GM23248 (cell line): Measurements from ENCODE around the gene ENOX1. TPM values are rescaled to one million over a fixed set of nuclear protein-coding genes. Genes with fewer than 3 reads are reported as not detected.

Experiments used
- DNase-seq: peaks from one replicate; pipeline ENCODE4 v3.0.0-alpha.2; 2015
- H2AFZ ChIP-seq: fragments of 200-600 bp; sonication (generic); 2 replicates; pipeline ENCODE4 v1.6.1; 2016; ENCODE audit warnings: antibody characterized with exemption
- H3F3A ChIP-seq: fragments of 200-600 bp; sonication (generic); 2 replicates; pipeline ENCODE4 v1.6.1; 2016; ENCODE audit warnings: mild to moderate bottlenecking, antibody characterized with exemption, mixed run types; ENCODE audit not compliant: insufficient read depth
- H3K27ac ChIP-seq: fragments of 200-600 bp; sonication (generic); 2 replicates; pipeline ENCODE4 v1.5.1; 2016; ENCODE audit warnings: mild to moderate bottlenecking
- H3K27me3 ChIP-seq: fragments of 200-600 bp; sonication (generic); replicated peaks from 2 replicates; pipeline ENCODE4 v1.6.1; 2016; ENCODE audit warnings: mild to moderate bottlenecking; ENCODE audit not compliant: insufficient read depth
- H3K36me3 ChIP-seq: fragments of 200-600 bp; sonication (generic); 2 replicates; pipeline ENCODE4 v1.6.1; 2016; ENCODE audit warnings: low read depth, mild to moderate bottlenecking
- H3K4me1 ChIP-seq: fragments of 200-600 bp; sonication (generic); 2 replicates; pipeline ENCODE4 v1.6.1; 2016; ENCODE audit warnings: mild to moderate bottlenecking; ENCODE audit not compliant: insufficient read depth
- H3K4me2 ChIP-seq: fragments of 200-600 bp; sonication (generic); one replicate; pipeline ENCODE4 v1.6.1; 2016; ENCODE audit warnings: mild to moderate bottlenecking; ENCODE audit not compliant: unreplicated experiment
- H3K4me3 ChIP-seq: fragments of 200-600 bp; sonication (generic); 2 replicates; pipeline ENCODE4 v1.5.1; 2016; ENCODE audit warnings: mild to moderate bottlenecking
- H3K79me2 ChIP-seq: fragments of 200-600 bp; sonication (generic); 2 replicates; pipeline ENCODE4 v1.6.1; 2016; ENCODE audit warnings: mild to moderate bottlenecking; ENCODE audit not compliant: insufficient read depth
- H3K9ac ChIP-seq: fragments of 200-600 bp; sonication (generic); 2 replicates; pipeline ENCODE4 v1.6.1; 2016; ENCODE audit warnings: mild to moderate bottlenecking
- H3K9me2 ChIP-seq: fragments of 200-600 bp; sonication (generic); 2 replicates; pipeline ENCODE4 v1.6.1; 2016; ENCODE audit warnings: mixed run types, mild to moderate bottlenecking, moderate library complexity; ENCODE audit not compliant: insufficient read depth
- H3K9me3 ChIP-seq: fragments of 200-600 bp; sonication (generic); one replicate; pipeline ENCODE4 v1.6.1; 2017; ENCODE audit warnings: low read depth
- H4K20me1 ChIP-seq: fragments of 200-600 bp; sonication (generic); 2 replicates; pipeline ENCODE4 v1.6.0; 2016; ENCODE audit not compliant: insufficient read depth
- EZH2 ChIP-seq: fragments of 200-600 bp; sonication (generic); IDR thresholded peaks from 2 replicates; pipeline ENCODE4 v1.6.1; 2018; ENCODE audit warnings: antibody characterized with exemption, mild to moderate bottlenecking; ENCODE audit not compliant: insufficient read depth, poor library complexity, severe bottlenecking
- EZH2phosphoT487 ChIP-seq: fragments of 200-600 bp; sonication (generic); IDR thresholded peaks from 2 replicates; pipeline ENCODE4 v1.6.1; 2018; ENCODE audit warnings: antibody characterized with exemption, moderate library complexity, mild to moderate bottlenecking, low read depth; ENCODE audit not compliant: insufficient read depth
- WGBS, 2 experiments: methylation state at CpG; one replicate each; pipeline ENCODE4 v1.1.6; 2015 to 2017; ENCODE audit warnings: low lambda C conversion rate in 2 of 2, low coverage in 1 of 2; ENCODE audit errors: missing lambda C conversion rate in 2 of 2; 5-methylcytosine and 5-hydroxymethylcytosine counted together
- in situ Hi-C: fragments of 300-500 bp; cut with MboI; formaldehyde crosslinking; loops from 2 replicates; pipeline ENCODE4 v1.15.0; 2020
- polyA plus RNA-seq: library from polyadenylated mRNA; unstranded; fragments of >200 nt; fragmentation: Nextera tagmentation; extraction: Ambion mirVana; gene quantifications from 2 replicates; pipeline ENCODE4 v1.2.1, GENCODE V29; 2016
- total RNA-seq: library from RNA; depleted of rRNA; stranded (reverse); fragments of >200 nt; shearing (Covaris generic); gene quantifications from 2 replicates; pipeline ENCODE4 v1.2.3, GENCODE V29; 2014

The ENOX1 gene
- total and polyA plus RNA-seq, 2 experiments from 2014 or later: 1.8 to 3.2 TPM

- H3K4me3 ChIP-seq: no peak overlapping the region
- no peaks in the 10 kb centered on the region for H3K4me1 ChIP-seq
- no peaks in the 10 kb centered on the region for H3K36me3 ChIP-seq
- no peak for DNase-seq
- WGBS, 2 experiments: 64 to 71% methylated on average over 3 of the region's 3 CpGs
- H2AFZ ChIP-seq: no peak overlapping the region
- no peaks in the 10 kb centered on the region for H3K79me2 ChIP-seq
- 0 out of 2 replicates have a peak, but pooled peaks cover 4% of the 10 kb centered on the region for H3K9me2 ChIP-seq
- H3K27ac ChIP-seq: no peak overlapping the region
- no peak for TF ChIP-seq EZH2
- no peak for TF ChIP-seq EZH2phosphoT487
- no peak overlapping the region for H3K4me2 ChIP-seq
- H3K27me3 ChIP-seq: no peaks in the 10 kb centered on the region
- no peaks in the 10 kb centered on the region for H3K9me3 ChIP-seq
- in situ Hi-C loops: no loop called here
- no peaks in the 10 kb centered on the region for H3F3A ChIP-seq
- H4K20me1 ChIP-seq: no peaks in the 10 kb centered on the region
- no peak overlapping the region for H3K9ac ChIP-seq
Measured at GRCh38 chr13:43493496-43494000, 293.2 kb downstream of the ENOX1 start.

DNA sequence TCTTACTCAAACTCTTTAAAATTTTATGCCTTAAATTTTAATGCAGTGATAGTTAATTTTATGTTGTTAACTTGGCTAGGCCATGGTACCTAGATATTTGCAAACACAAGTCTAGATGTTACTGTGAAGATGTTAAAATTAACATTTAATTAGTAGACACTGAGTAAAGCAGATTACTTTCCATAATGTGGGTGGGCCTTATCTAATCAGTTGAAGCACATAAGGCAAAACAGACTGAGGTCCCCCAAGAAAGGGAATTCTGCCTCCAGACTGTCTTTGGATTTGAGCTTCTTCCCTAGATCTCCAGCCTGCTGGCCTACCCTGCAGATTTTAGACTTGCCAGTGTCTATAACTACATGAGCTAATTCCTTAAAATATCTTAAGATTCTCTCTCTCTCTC lies 294.0 kb downstream of the ENOX1 start:
- Histone ChIP-seq H3K4me3 (no peak overlapping the region), H3K9me3 (no peaks in the 10 kb centered on the region), H3K27me3 (no peaks in the 10 kb centered on the region), H3K4me1 (no peaks in the 10 kb centered on the region), H3K4me2 (no peak overlapping the region), H4K20me1 (no peaks in the 10 kb centered on the region), H3K9me2 (no peaks in the 10 kb centered on the region), H3K9ac (no peak overlapping the region), H2AFZ (no peak overlapping the region), H3K27ac (no peak overlapping the region), H3K36me3 (no peaks in the 10 kb centered on the region), H3F3A (no peaks in the 10 kb centered on the region), H3K79me2 (no peaks in the 10 kb centered on the region)
- TF ChIP-seq EZH2: no peak
- no peak for TF ChIP-seq EZH2phosphoT487
- in situ Hi-C loops: no loop called here
- DNase-seq: no peak

DNA sequence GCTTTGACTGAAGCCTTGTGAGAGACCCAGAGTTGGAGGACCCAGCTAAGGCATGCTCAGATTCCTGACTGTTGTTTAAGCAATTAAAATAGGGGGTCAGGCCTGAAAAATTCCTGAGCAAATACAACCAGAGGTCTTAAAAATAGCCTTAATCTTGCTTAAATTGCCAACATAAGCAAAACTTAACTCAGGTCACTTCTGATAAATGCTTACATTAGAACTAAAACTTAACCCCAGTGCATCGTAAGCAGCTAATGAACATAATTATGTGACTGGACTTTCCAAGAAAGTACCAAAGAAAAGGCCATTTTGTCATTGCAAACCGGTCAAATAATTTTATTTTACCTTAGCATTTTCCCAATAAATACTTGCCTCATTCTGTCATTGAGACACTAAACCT lies 294.5 kb downstream of the ENOX1 start:
- WGBS, 2 experiments: 68 to 75% methylated on average over 2 of the region's 2 CpGs
- H3K9me3 ChIP-seq: no peaks in the 10 kb centered on the region
- H3K79me2 ChIP-seq: no peaks in the 10 kb centered on the region
- no peaks in the 10 kb centered on the region for H3F3A ChIP-seq
- no peak for DNase-seq
- no peaks in the 10 kb centered on the region for H3K4me1 ChIP-seq
- TF ChIP-seq EZH2 (no peak), EZH2phosphoT487 (no peak)
- no peak overlapping the region for H2AFZ ChIP-seq
- H4K20me1 ChIP-seq: no peaks in the 10 kb centered on the region
- H3K9ac ChIP-seq: no peak overlapping the region
- no peaks in the 10 kb centered on the region for H3K36me3 ChIP-seq
- H3K9me2 ChIP-seq: no peaks in the 10 kb centered on the region
- no peak overlapping the region for H3K4me2 ChIP-seq
- no peak overlapping the region for H3K4me3 ChIP-seq
- in situ Hi-C loops: no loop called here
- no peaks in the 10 kb centered on the region for H3K27me3 ChIP-seq
- no peak overlapping the region for H3K27ac ChIP-seq

DNA sequence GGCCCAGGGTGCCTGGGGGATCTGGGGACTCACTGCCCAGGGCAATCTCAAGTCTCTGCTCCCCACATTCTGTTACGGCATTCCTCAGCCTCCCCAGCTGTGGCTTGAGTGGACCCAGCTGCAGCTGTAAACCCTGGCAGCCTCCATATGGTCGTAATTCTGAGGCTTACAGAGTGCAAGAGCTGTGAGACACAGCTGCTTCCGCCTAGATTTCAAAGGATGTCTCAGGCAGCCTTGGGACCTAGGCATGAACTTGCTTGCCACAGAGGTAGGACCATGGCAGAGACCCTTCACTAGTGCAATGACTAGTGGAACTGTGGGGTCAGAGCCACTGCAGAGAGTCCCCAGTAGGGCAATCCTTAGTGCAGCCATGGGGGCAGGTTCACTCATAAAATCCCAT lies 297.5 kb downstream of the ENOX1 start:
- Histone ChIP-seq H3K79me2 (no peaks in the 10 kb centered on the region), H3K4me3 (no peak overlapping the region), H3K27ac (no peak overlapping the region), H3K4me2 (no peak overlapping the region), H3K4me1 (no peaks in the 10 kb centered on the region), H3K27me3 (no peaks in the 10 kb centered on the region), H3K36me3 (no peaks in the 10 kb centered on the region), H2AFZ (no peak overlapping the region), H4K20me1 (no peaks in the 10 kb centered on the region), H3K9ac (no peak overlapping the region), H3F3A (no peaks in the 10 kb centered on the region), H3K9me2 (no peaks in the 10 kb centered on the region), H3K9me3 (no peaks in the 10 kb centered on the region)
- 64 to 73% methylated on average over 3 of the region's 3 CpGs for WGBS, 2 experiments
- TF ChIP-seq EZH2phosphoT487 (no peak), EZH2 (no peak)
- DNase-seq: no peak
- in situ Hi-C loops: no loop called here

GRCh38 chr13:43487885-43488284 lies 298.9 kb downstream of the ENOX1 start:
- H2AFZ ChIP-seq: no peak overlapping the region
- H3K4me1 ChIP-seq: no peaks in the 10 kb centered on the region
- H4K20me1 ChIP-seq: no peaks in the 10 kb centered on the region
- in situ Hi-C loops: no loop called here
- no peaks in the 10 kb centered on the region for H3K9me2 ChIP-seq
- H3K4me2 ChIP-seq: no peak overlapping the region
- no peak for TF ChIP-seq EZH2
- WGBS, 2 experiments: 91% methylated on average over 2 of the region's 2 CpGs
- no peaks in the 10 kb centered on the region for H3F3A ChIP-seq
- no peak overlapping the region for H3K27ac ChIP-seq
- H3K9me3 ChIP-seq: no peaks in the 10 kb centered on the region
- H3K27me3 ChIP-seq: no peaks in the 10 kb centered on the region
- no peak overlapping the region for H3K9ac ChIP-seq
- no peaks in the 10 kb centered on the region for H3K36me3 ChIP-seq
- no peak overlapping the region for H3K4me3 ChIP-seq
- H3K79me2 ChIP-seq: no peaks in the 10 kb centered on the region
- no peak for DNase-seq
